Measurements from ENCODE around the gene SCYGR1.
"Not testable (repeated sequence)": the region's sequence is repeated elsewhere in the genome, so short reads cannot be mapped to it uniquely, and the experiment has no call there.

DNA sequence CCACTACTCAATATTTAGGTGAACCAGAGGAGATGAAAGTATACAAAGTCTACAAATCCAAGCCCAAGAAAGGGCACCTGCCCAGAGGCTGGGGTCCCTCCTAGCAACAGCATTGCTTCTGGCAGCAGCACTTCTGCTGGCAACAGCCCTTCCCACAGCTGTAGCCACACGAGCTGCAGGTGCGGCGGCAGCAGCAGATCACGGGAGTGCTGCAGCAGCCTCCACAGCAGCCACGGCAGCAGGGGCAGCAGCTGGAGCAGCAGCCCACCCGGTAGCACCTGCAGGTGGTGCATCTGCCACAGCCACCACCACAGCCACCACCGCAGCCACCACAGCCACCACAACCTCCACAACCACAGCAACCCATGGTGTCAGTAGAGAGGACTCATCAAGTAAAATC is at the start of gene SCYGR1:
- TF ChIP-seq, protein P1, sequence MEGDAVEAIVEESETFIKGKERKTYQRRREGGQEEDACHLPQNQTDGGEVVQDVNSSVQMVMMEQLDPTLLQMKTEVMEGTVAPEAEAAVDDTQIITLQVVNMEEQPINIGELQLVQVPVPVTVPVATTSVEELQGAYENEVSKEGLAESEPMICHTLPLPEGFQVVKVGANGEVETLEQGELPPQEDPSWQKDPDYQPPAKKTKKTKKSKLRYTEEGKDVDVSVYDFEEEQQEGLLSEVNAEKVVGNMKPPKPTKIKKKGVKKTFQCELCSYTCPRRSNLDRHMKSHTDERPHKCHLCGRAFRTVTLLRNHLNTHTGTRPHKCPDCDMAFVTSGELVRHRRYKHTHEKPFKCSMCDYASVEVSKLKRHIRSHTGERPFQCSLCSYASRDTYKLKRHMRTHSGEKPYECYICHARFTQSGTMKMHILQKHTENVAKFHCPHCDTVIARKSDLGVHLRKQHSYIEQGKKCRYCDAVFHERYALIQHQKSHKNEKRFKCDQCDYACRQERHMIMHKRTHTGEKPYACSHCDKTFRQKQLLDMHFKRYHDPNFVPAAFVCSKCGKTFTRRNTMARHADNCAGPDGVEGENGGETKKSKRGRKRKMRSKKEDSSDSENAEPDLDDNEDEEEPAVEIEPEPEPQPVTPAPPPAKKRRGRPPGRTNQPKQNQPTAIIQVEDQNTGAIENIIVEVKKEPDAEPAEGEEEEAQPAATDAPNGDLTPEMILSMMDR (IDR thresholded peaks at IDR 0.05) = not testable (repeated sequence)
- not testable (repeated sequence) for TF ChIP-seq POLR2A (IDR thresholded peaks at IDR 0.05; ENCODE audit: low read depth)

Measured in esophagus muscularis mucosa (tissue), 3 donors.